Nephron (organoid): ENCODE data around the gene FANCE.

ENCODE experiments used
- H3K27ac Mint-ChIP-seq, 3 experiments: 2 replicates each; pipeline ENCODE4 v1.8.0; 2020; ENCODE audit warnings: mixed read lengths in 3 of 3, mild to moderate bottlenecking in 2 of 3, moderate library complexity in 1 of 3
- H3K27me3 Mint-ChIP-seq: 2 replicates; pipeline ENCODE4 v1.8.0; 2021; ENCODE audit warnings: low read depth, mild to moderate bottlenecking, moderate library complexity, mixed read lengths
- H3K36me3 Mint-ChIP-seq: 2 replicates; pipeline ENCODE4 v1.8.0; 2020; ENCODE audit warnings: low read depth, mixed read lengths
- H3K4me1 Mint-ChIP-seq: 2 replicates; pipeline ENCODE4 v1.8.0; 2020; ENCODE audit warnings: mixed read lengths
- H3K4me3 Mint-ChIP-seq, 3 experiments: 2 replicates each; pipeline ENCODE4 v1.8.0; 2020; ENCODE audit warnings: mild to moderate bottlenecking in 3 of 3, mixed read lengths in 3 of 3, moderate library complexity in 2 of 3
- H3K9me3 Mint-ChIP-seq: 2 replicates; pipeline ENCODE4 v1.8.0; 2020; ENCODE audit warnings: mixed read lengths
- TF ChIP-seq, protein P1 (sequence below), 3 experiments: fragments of 200-600 bp; sonication (generic); IDR thresholded peaks; one replicate each; pipeline ENCODE4 v1.5.0; 2021; ENCODE audit warnings: antibody characterized with exemption in 3 of 3; ENCODE audit not compliant: unreplicated experiment in 3 of 3

Gene FANCE

DNA sequence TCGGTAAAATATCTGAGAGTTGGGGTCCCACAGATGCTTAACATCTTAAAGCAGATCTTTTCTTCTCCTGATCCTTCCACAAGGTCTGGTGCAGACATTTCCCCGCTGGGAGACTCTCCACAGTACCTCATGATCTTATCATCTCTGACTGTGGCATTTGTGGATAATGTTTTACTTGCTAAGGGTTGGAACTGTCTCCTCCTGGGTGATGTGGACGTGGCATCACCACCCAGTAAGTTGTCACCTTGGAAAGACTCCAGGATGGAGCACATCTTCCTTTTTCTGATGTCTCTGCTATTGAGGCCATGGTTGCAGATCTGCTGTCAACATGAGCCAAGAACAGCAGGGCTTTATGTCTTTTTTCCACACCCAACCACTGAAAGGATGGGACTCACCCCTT lies 42.0 kb upstream of the FANCE start:
- H3K36me3 Mint-ChIP-seq = peaks cover 18% of the 10 kb centered on the region
- no peaks in the 10 kb centered on the region for H3K9me3 Mint-ChIP-seq
- peaks cover 3% of the 10 kb centered on the region for H3K27me3 Mint-ChIP-seq
- no peak overlapping the region for H3K4me3 Mint-ChIP-seq
- peaks cover 13% of the 10 kb centered on the region for H3K4me1 Mint-ChIP-seq
- TF ChIP-seq, protein P1, sequence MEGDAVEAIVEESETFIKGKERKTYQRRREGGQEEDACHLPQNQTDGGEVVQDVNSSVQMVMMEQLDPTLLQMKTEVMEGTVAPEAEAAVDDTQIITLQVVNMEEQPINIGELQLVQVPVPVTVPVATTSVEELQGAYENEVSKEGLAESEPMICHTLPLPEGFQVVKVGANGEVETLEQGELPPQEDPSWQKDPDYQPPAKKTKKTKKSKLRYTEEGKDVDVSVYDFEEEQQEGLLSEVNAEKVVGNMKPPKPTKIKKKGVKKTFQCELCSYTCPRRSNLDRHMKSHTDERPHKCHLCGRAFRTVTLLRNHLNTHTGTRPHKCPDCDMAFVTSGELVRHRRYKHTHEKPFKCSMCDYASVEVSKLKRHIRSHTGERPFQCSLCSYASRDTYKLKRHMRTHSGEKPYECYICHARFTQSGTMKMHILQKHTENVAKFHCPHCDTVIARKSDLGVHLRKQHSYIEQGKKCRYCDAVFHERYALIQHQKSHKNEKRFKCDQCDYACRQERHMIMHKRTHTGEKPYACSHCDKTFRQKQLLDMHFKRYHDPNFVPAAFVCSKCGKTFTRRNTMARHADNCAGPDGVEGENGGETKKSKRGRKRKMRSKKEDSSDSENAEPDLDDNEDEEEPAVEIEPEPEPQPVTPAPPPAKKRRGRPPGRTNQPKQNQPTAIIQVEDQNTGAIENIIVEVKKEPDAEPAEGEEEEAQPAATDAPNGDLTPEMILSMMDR (IDR thresholded peaks at IDR 0.05; ENCODE audit: unreplicated experiment in 3 of 3) = no peak
- peak overlapping the region in 1 of 3 experiments; percentile 7 for H3K27ac Mint-ChIP-seq

DNA sequence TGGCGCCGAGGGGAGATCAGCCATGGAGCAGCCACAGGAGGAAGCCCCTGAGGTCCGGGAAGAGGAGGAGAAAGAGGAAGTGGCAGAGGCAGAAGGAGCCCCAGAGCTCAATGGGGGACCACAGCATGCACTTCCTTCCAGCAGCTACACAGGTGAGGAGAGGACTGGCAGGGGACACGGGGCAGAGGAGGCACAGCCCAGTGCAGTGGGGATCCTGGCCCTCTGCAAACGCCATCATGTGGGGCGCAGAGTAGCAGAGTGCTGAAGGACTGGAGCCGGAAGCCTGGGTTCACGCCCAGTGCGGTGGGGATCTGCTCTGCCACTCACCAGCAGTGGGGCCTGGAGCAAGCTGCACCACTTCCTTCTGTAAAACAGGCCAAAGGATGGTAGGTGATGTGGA lies 41.1 kb upstream of the FANCE start:
- Mint-ChIP-seq H3K4me3 (no peak overlapping the region), H3K9me3 (no peaks in the 10 kb centered on the region), H3K36me3 (peaks cover 23% of the 10 kb centered on the region), H3K4me1 (peaks cover 18% of the 10 kb centered on the region), H3K27me3 (peaks cover 3% of the 10 kb centered on the region), H3K27ac (no peak overlapping the region)
- TF ChIP-seq, protein P1 (IDR thresholded peaks at IDR 0.05; ENCODE audit: unreplicated experiment in 3 of 3) = no peak

DNA sequence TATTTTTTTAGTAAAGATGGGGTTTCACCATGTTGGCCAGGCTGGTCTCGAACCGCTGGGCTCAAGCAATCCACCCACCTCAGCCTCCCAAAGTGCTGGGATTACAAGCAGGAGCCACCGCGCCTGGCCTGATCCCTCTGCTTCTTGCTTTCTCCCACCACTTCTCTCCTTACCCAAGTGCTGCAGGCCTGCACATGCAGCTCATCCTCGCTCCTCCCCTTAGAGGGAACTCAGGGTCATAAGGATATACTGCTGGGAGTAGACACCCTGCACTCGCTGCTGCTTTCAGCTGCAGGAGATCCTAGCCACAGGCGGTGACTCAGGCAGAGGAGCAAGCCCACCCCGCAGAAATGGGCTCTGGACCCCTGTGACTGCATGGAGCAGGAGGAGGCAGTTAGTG lies 40.0 kb upstream of the FANCE start:
- Mint-ChIP-seq H3K27ac (no peak overlapping the region), H3K4me1 (peaks cover 15% of the 10 kb centered on the region), H3K4me3 (no peak overlapping the region), H3K27me3 (peaks cover 3% of the 10 kb centered on the region), H3K36me3 (peaks cover 23% of the 10 kb centered on the region), H3K9me3 (no peaks in the 10 kb centered on the region)
- TF ChIP-seq, protein P1 (IDR thresholded peaks at IDR 0.05; ENCODE audit: unreplicated experiment in 3 of 3) = no peak

DNA sequence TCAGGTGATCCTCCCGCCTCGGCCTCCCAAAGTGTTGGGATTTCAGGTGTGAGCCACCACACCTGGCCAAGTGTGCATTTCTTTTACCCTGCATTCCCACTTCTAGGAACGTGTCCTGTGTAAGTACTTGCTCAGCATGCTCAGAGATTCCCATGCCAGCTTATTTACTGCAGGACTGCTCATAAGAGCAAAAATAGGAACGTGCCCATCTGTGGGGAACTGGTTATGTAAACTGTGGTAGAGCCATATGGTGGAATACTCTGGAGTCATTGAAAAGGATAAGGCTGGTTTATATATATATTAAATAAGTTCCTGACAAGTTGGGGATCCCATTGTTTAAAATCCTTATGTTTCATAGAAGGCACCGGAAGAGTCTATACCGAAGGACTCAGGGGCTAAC lies 38.2 kb upstream of the FANCE start:
- Mint-ChIP-seq H3K27me3 (peaks cover 3% of the 10 kb centered on the region), H3K9me3 (no peaks in the 10 kb centered on the region), H3K4me1 (peaks cover 10% of the 10 kb centered on the region), H3K36me3 (peaks cover 23% of the 10 kb centered on the region), H3K4me3 (no peak overlapping the region), H3K27ac (no peak overlapping the region)
- TF ChIP-seq, protein P1 (IDR thresholded peaks at IDR 0.05; ENCODE audit: unreplicated experiment in 3 of 3) = no peak

DNA sequence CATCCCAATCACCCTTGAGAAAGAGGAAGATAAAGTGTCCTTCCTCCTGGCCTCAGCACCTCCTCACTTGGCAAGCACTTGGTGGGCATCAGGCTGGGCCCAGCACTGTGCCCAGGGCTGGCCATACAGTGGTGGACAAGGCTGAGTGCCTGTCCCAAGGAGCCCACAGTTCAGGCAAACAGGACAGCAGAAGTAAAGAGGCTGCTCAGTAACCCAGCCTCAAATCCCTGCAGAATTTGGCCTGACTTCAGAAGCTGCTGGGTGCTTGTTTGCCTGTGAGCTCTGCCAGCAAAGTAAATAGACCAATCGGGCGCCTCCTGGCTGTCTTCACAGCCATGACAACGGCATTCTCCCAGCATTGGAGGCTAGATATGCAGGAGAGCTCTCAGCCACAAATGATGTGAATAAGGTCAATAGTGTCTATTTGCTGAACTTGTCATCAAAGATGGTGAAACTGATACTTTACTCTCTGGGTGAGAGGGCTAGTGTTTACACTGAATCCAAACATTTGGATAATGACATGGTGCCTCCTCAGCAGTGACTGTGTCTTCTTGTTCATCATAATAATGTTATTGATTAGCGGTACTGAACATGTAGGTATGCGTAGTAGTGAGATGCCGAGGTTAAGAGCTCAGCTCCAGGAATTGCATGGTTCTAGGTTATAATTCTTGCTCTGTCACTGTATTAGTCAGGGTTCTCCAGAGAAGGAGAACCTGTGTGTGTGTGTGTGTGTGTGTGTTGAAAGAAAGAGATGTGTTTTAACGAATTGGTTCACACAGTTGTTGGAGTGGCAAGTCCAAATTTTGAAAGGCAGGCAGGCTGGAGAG lies 36.9 kb upstream of the FANCE start:
- peaks cover 3% of the 10 kb centered on the region for H3K27me3 Mint-ChIP-seq
- H3K9me3 Mint-ChIP-seq = no peaks in the 10 kb centered on the region
- H3K27ac Mint-ChIP-seq = peak overlapping the region; percentile 11 to 71 (median 69)
- TF ChIP-seq, protein P1 (IDR thresholded peaks at IDR 0.05; ENCODE audit: unreplicated experiment in 3 of 3) = peak; percentile 58 to 67 (median 65)
- H3K36me3 Mint-ChIP-seq = peaks cover 23% of the 10 kb centered on the region
- H3K4me3 Mint-ChIP-seq = no peak overlapping the region
- H3K4me1 Mint-ChIP-seq = peaks cover 10% of the 10 kb centered on the region
